Measurements from ENCODE around the gene PPIG. TPM values are rescaled to one million over a fixed set of nuclear protein-coding genes. Genes with fewer than 3 reads are reported as not detected.

The PPIG gene
- total RNA-seq, 1 experiment from 2014 or later, result 60.3 TPM

DNA sequence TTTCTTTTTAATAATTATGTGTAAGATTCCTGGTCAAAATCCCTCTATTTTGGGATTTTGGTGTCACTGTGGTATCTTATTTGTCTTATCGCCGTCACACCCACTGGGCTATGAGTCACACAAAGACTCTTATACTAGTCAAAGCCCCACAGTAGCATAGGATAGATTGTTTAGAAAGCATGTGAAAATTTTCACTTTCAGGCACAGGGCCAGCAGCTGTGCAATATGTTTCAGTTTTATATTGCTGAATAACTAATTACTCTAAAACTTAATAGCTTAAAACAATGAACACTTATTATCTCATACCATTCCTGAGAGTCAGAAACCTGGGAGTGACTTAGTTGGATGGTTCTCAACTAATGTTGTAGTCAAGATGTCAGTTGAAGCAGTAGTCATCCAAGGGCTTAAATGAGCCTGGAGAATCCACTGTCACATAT is 86.1 kb downstream of the PPIG start:
- ChIA-PET POLR2A (no interaction called here), CTCF (no interaction called here)
- H3K27me3 ChIP-seq (replicated peaks; ENCODE audit: control insufficient read depth, insufficient read depth, low read length), result no peaks in the 10 kb centered on the region
- no peak for DNase-seq
- no peak overlapping the region for H3K27ac Mint-ChIP-seq (ENCODE audit: unreplicated experiment)
- no peaks in the 10 kb centered on the region for H3K9me3 Mint-ChIP-seq (ENCODE audit: unreplicated experiment)
- H3K4me3 Mint-ChIP-seq (ENCODE audit: unreplicated experiment), result no peak overlapping the region
- no peaks in the 10 kb centered on the region for H3K36me3 ChIP-seq (ENCODE audit: control insufficient read depth, insufficient read depth, low read length)
- H3K4me1 Mint-ChIP-seq (ENCODE audit: low read depth, unreplicated experiment), result no peaks in the 10 kb centered on the region
- H3K4me1 ChIP-seq, result no peaks in the 10 kb centered on the region
- H3K4me3 ChIP-seq (ENCODE audit: low read depth, low read length), result no peak overlapping the region
- TF ChIP-seq, protein P1, sequence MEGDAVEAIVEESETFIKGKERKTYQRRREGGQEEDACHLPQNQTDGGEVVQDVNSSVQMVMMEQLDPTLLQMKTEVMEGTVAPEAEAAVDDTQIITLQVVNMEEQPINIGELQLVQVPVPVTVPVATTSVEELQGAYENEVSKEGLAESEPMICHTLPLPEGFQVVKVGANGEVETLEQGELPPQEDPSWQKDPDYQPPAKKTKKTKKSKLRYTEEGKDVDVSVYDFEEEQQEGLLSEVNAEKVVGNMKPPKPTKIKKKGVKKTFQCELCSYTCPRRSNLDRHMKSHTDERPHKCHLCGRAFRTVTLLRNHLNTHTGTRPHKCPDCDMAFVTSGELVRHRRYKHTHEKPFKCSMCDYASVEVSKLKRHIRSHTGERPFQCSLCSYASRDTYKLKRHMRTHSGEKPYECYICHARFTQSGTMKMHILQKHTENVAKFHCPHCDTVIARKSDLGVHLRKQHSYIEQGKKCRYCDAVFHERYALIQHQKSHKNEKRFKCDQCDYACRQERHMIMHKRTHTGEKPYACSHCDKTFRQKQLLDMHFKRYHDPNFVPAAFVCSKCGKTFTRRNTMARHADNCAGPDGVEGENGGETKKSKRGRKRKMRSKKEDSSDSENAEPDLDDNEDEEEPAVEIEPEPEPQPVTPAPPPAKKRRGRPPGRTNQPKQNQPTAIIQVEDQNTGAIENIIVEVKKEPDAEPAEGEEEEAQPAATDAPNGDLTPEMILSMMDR (IDR thresholded peaks at IDR 0.05; ENCODE audit: insufficient read depth in 1 of 2, low read depth in 1 of 2, low read length in 1 of 2, severe bottlenecking in 1 of 2, unreplicated experiment in 1 of 2), result no peak
- no peaks in the 10 kb centered on the region for H3K27me3 Mint-ChIP-seq (ENCODE audit: insufficient read depth, unreplicated experiment)
- no TSS peak for BruUV-seq (replicated peaks)
- intact Hi-C loops (cut with micrococcal nuclease; ENCODE audit: unreplicated experiment), result no loop called here
- no peaks in the 10 kb centered on the region for H3K36me3 Mint-ChIP-seq (ENCODE audit: insufficient read depth, unreplicated experiment)
- no peaks in the 10 kb centered on the region for H3K9me3 ChIP-seq

DNA sequence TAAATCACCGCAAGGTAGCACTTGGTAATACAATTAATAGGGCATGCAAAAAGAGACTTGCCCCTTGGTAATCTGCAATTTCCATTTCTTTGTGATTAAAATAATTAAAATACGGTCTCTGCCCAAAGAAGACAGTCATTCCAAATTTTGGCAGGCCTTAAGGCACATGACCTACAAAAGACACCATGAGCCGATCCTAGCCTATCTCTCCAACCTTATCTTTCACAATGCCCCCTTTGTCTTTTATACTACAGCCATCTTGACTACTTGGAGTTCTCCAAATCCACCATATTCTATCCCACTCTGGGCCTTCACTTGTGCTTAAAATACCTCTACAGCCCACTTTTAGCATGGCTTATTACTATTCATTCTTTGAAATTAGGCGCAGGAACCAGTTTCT is 86.8 kb downstream of the PPIG start:
- Histone ChIP-seq H3K4me1 (no peaks in the 10 kb centered on the region), H3K27me3 (replicated peaks; ENCODE audit: control insufficient read depth, insufficient read depth, low read length) (no peaks in the 10 kb centered on the region), H3K4me3 (ENCODE audit: low read depth, low read length) (no peak overlapping the region), H3K36me3 (ENCODE audit: control insufficient read depth, insufficient read depth, low read length) (no peaks in the 10 kb centered on the region), H3K9me3 (no peaks in the 10 kb centered on the region)
- Mint-ChIP-seq H3K27me3 (ENCODE audit: insufficient read depth, unreplicated experiment) (no peaks in the 10 kb centered on the region), H3K27ac (ENCODE audit: unreplicated experiment) (no peak overlapping the region), H3K4me3 (ENCODE audit: unreplicated experiment) (no peak overlapping the region), H3K9me3 (ENCODE audit: unreplicated experiment) (no peaks in the 10 kb centered on the region), H3K4me1 (ENCODE audit: low read depth, unreplicated experiment) (no peaks in the 10 kb centered on the region), H3K36me3 (ENCODE audit: insufficient read depth, unreplicated experiment) (no peaks in the 10 kb centered on the region)
- ChIA-PET POLR2A (no interaction called here), CTCF (no interaction called here)
- BruUV-seq (replicated peaks), result no TSS peak
- TF ChIP-seq, protein P1 (IDR thresholded peaks at IDR 0.05; ENCODE audit: insufficient read depth in 1 of 2, low read depth in 1 of 2, low read length in 1 of 2, severe bottlenecking in 1 of 2, unreplicated experiment in 1 of 2), result no peak
- no peak for DNase-seq
- intact Hi-C loops (cut with micrococcal nuclease; ENCODE audit: unreplicated experiment), result no loop called here

DNA sequence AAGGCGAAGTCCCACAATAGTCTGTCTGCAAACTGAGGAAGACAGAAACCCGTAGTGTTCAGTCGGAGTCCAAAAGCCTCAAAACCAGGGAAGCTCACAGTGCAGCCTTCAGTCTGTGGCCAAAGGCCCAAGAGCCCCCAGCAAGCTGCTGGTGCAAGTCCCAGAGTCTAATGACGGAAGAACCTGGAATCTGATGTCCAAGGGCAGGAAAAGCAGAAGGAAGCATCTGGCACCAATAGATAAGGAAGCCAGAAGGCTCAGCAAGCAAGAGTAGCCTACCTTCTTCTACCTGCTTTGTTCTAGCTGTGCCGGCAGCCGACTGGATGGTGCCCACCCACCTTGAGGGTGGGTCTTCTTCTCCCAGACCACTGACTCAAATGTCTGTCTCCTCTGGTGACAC is 88.3 kb downstream of the PPIG start:
- Mint-ChIP-seq H3K36me3 (ENCODE audit: insufficient read depth, unreplicated experiment) (no peaks in the 10 kb centered on the region), H3K27ac (ENCODE audit: unreplicated experiment) (no peak overlapping the region), H3K4me3 (ENCODE audit: unreplicated experiment) (no peak overlapping the region), H3K4me1 (ENCODE audit: low read depth, unreplicated experiment) (no peaks in the 10 kb centered on the region), H3K9me3 (ENCODE audit: unreplicated experiment) (no peaks in the 10 kb centered on the region), H3K27me3 (ENCODE audit: insufficient read depth, unreplicated experiment) (no peaks in the 10 kb centered on the region)
- TF ChIP-seq, protein P1 (IDR thresholded peaks at IDR 0.05; ENCODE audit: insufficient read depth in 1 of 2, low read depth in 1 of 2, low read length in 1 of 2, severe bottlenecking in 1 of 2, unreplicated experiment in 1 of 2), result no peak
- BruUV-seq (replicated peaks), result no TSS peak
- ChIA-PET POLR2A (interaction anchor here (0.5 kb wide), 1 partner anchor 127 kb away, joined by 4 read pairs; no protein-coding TSS in a partner anchor), CTCF (no interaction called here)
- intact Hi-C loops (cut with micrococcal nuclease; ENCODE audit: unreplicated experiment), result no loop called here
- Histone ChIP-seq H3K27me3 (replicated peaks; ENCODE audit: control insufficient read depth, insufficient read depth, low read length) (no peaks in the 10 kb centered on the region), H3K36me3 (ENCODE audit: control insufficient read depth, insufficient read depth, low read length) (no peaks in the 10 kb centered on the region), H3K9me3 (no peaks in the 10 kb centered on the region), H3K4me3 (ENCODE audit: low read depth, low read length) (no peak overlapping the region), H3K4me1 (no peaks in the 10 kb centered on the region)
- DNase-seq, result no peak

All from Caco-2 (cell line).